HCT116 (cell line): ENCODE data around the gene MRPL9. TPM values are rescaled to one million over a fixed set of nuclear protein-coding genes. Genes with fewer than 3 reads are reported as not detected.

ENCODE experiments used
- ATAC-seq: fragments of 200-7000 bp; cut with Tn5 transposase; 2 replicates; pipeline ENCODE4 v1.9.1; 2020; ENCODE audit warnings: mild to moderate bottlenecking, moderate library complexity
- BruUV-seq: library from RNA; stranded (reverse); fragments of 400-500 nt; replicated peaks from 2 replicates; lab custom pipeline; 2021; lab: Mats Ljungman, UMichigan
- CTCF ChIA-PET: fragments of 300-600 bp; sonication (Branson Sonifier 250); formaldehyde crosslinking; loops from one replicate; lab custom pipeline; 2021; ENCODE audit warnings: antibody characterized with exemption; lab: Charles Lee
- POLR2A ChIA-PET: fragments of 300-600, 350-600 bp; sonication (Branson Sonifier 250); formaldehyde crosslinking; loops from one replicate; lab custom pipeline; 2021; ENCODE audit warnings: antibody characterized with exemption; lab: Charles Lee
- RAD21 ChIA-PET, 2 experiments: fragments of 300-600 bp; sonication (Branson Sonifier 250); formaldehyde crosslinking; loops; one replicate each; lab custom pipeline; 2023; ENCODE audit warnings: low total read pairs in 2 of 2; ENCODE audit not compliant: uncharacterized antibody in 2 of 2, unreplicated experiment in 2 of 2, low non-redundant PET in 1 of 2; lab: Charles Lee
- DNase-seq: peaks from one replicate; pipeline ENCODE4 v3.0.0-alpha.2; 2010; ENCODE audit warnings: low read depth, low spot score
- H2AFZ ChIP-seq: fragments of 200-600 bp; shearing (Covaris generic), sonication (generic); 2 replicates; pipeline ENCODE4 v1.6.1; 2017; ENCODE audit warnings: low read depth, mixed run types, mixed read lengths, antibody characterized with exemption, low read length; ENCODE audit not compliant: poor library complexity, severe bottlenecking
- H3K27ac ChIP-seq: 2 replicates; pipeline ENCODE4 v1.5.1; 2012; ENCODE audit warnings: low read depth, low read length
- H3K27me3 ChIP-seq: fragments of 200-600 bp; sonication (generic); 2 replicates; pipeline ENCODE4 v1.6.1; 2016; ENCODE audit warnings: mixed run types, low read length, mixed read lengths; ENCODE audit not compliant: insufficient read depth
- H3K36me3 ChIP-seq, 2 experiments: fragments of 200-500 bp in 1 of 2; fragments of 200-600 bp in 1 of 2; sonication (Bioruptor generic) in 1 of 2; sonication (generic) in 1 of 2; 2 replicates each; pipeline versions ENCODE4 v1.5.1 to v1.6.1; 2014 to 2016; ENCODE audit warnings: low read length in 2 of 2, inconsistent platforms in 1 of 2, mixed read lengths in 1 of 2, mixed run types in 1 of 2; ENCODE audit not compliant: insufficient read depth in 2 of 2, control insufficient read depth in 1 of 2
- H3K4me1 ChIP-seq, 2 experiments: fragments of 200-600 bp in 1 of 2; sonication (generic) in 1 of 2; 2 replicates each; pipeline versions ENCODE4 v1.5.1 to v1.6.1; 2012 to 2017; ENCODE audit warnings: low read length in 2 of 2, inconsistent platforms in 1 of 2, mild to moderate bottlenecking in 1 of 2, mixed read lengths in 1 of 2, mixed run types in 1 of 2, moderate library complexity in 1 of 2; ENCODE audit not compliant: insufficient read depth in 2 of 2, control insufficient read depth in 1 of 2
- H3K4me2 ChIP-seq: fragments of 200-600 bp; sonication (generic); 2 replicates; pipeline ENCODE4 v1.6.1; 2017; ENCODE audit warnings: mixed run types, low read length, mixed read lengths
- H3K4me3 ChIP-seq, 2 experiments: fragments of 200-600 bp in 1 of 2; sonication (generic) in 1 of 2; replicated peaks in 1 of 2; 2 replicates each; pipeline ENCODE4 v1.5.1; 2011 to 2016; ENCODE audit warnings: low read length in 2 of 2, control low read depth in 1 of 2, low read depth in 1 of 2, mild to moderate bottlenecking in 1 of 2, mixed read lengths in 1 of 2, mixed run types in 1 of 2
- H3K79me2 ChIP-seq: fragments of 200-600 bp; sonication (generic); 2 replicates; pipeline ENCODE4 v1.6.1; 2017; ENCODE audit warnings: mild to moderate bottlenecking, mixed run types, low read length, moderate library complexity, mixed read lengths; ENCODE audit not compliant: insufficient read depth
- H3K9ac ChIP-seq: fragments of 200-600 bp; sonication (generic); 2 replicates; pipeline ENCODE4 v1.6.1; 2016; ENCODE audit warnings: low read length, mixed read lengths
- H3K9me2 ChIP-seq: fragments of 200-600 bp; sonication (generic), shearing (Covaris generic); 2 replicates; pipeline ENCODE4 v1.6.1; 2017; ENCODE audit warnings: mixed run types, mild to moderate bottlenecking, moderate library complexity; ENCODE audit not compliant: insufficient read depth
- H3K9me3 ChIP-seq, 2 experiments: fragments of 200-500 bp in 1 of 2; fragments of 200-600 bp in 1 of 2; sonication (Bioruptor generic) in 1 of 2; sonication (generic) in 1 of 2; 2 replicates each; pipeline ENCODE4 v1.6.1; 2014 to 2017; ENCODE audit warnings: low read length in 2 of 2, mixed read lengths in 2 of 2, inconsistent platforms in 1 of 2, low read depth in 1 of 2, mild to moderate bottlenecking in 1 of 2, mixed run types in 1 of 2, moderate library complexity in 1 of 2; ENCODE audit not compliant: control insufficient read depth in 1 of 2, insufficient read depth in 1 of 2
- H4K20me1 ChIP-seq: fragments of 200-600 bp; sonication (generic), shearing (Covaris generic); 2 replicates; pipeline ENCODE4 v1.6.1; 2017; ENCODE audit warnings: mixed run types, mild to moderate bottlenecking, moderate library complexity; ENCODE audit not compliant: insufficient read depth
- CBX3 ChIP-seq: IDR thresholded peaks from 2 replicates; pipeline ENCODE4 v1.6.1; 2012; ENCODE audit warnings: low read depth
- EGR1 ChIP-seq: IDR thresholded peaks from 2 replicates; pipeline ENCODE4 v1.6.1; 2012; ENCODE audit warnings: low read depth
- FOSL1 ChIP-seq: IDR thresholded peaks from 2 replicates; pipeline ENCODE4 v1.6.1; 2012; ENCODE audit warnings: low read depth
- POLR2A ChIP-seq: IDR thresholded peaks from 2 replicates; pipeline ENCODE4 v1.7.0; 2011; ENCODE audit warnings: borderline replicate concordance; ENCODE audit not compliant: insufficient read depth, insufficient read length; ENCODE audit errors: extremely low read depth
- POLR2AphosphoS5 ChIP-seq: IDR thresholded peaks from 2 replicates; pipeline ENCODE4 v1.6.1; 2011; ENCODE audit warnings: mild to moderate bottlenecking, low read depth, low read length, moderate library complexity
- SIN3A ChIP-seq: IDR thresholded peaks from 2 replicates; pipeline ENCODE4 v1.6.1; 2012; ENCODE audit warnings: low read depth
- SP1 ChIP-seq: IDR thresholded peaks from 2 replicates; pipeline ENCODE4 v1.6.1; 2012; ENCODE audit warnings: low read depth
- SRF ChIP-seq: IDR thresholded peaks from 2 replicates; pipeline ENCODE4 v1.6.1; 2012; ENCODE audit warnings: low read depth
- YY1 ChIP-seq: IDR thresholded peaks from 2 replicates; pipeline ENCODE4 v1.6.1; 2011; ENCODE audit warnings: low read length, low read depth, moderate library complexity, mild to moderate bottlenecking; ENCODE audit not compliant: insufficient replicate concordance; ENCODE audit errors: extremely low read depth
- intact Hi-C: fragments of 100-400 bp; cut with micrococcal nuclease; formaldehyde crosslinking; loops from 2 replicates; pipeline ENCODE4 v1.10.0; 2022
- total RNA-seq: library from RNA; stranded (reverse); gene quantifications from one replicate; pipeline ENCODE4 v1.2.1, GENCODE V29; 2021; ENCODE audit not compliant: unreplicated experiment
- TF ChIP-seq, protein P1 (sequence below): IDR thresholded peaks from 2 replicates; pipeline ENCODE4 v1.6.1; 2012; ENCODE audit warnings: low read depth
- TF ChIP-seq, protein P2 (sequence below): IDR thresholded peaks from 2 replicates; pipeline ENCODE4 v1.6.1; 2012
- TF ChIP-seq, protein P3 (sequence below): IDR thresholded peaks from 2 replicates; pipeline ENCODE4 v1.6.1; 2011; ENCODE audit warnings: mild to moderate bottlenecking, low read length, moderate library complexity; ENCODE audit not compliant: insufficient replicate concordance; ENCODE audit errors: extremely low read depth
- TF ChIP-seq, protein P4 (sequence below): IDR thresholded peaks from 2 replicates; pipeline ENCODE4 v1.6.1; 2012
- TF ChIP-seq, protein P5 (sequence below), 3 experiments: fragments of 200-600 bp in 1 of 3; sonication (generic) in 1 of 3; IDR thresholded peaks in 2 of 3; conservative IDR thresholded peaks in 1 of 3; 2 replicates each; pipeline ENCODE4 v1.5.1; 2012 to 2017; ENCODE audit warnings: low read depth in 2 of 3, low read length in 2 of 3, antibody characterized with exemption in 1 of 3, borderline replicate concordance in 1 of 3, control low read depth in 1 of 3, mild to moderate bottlenecking in 1 of 3, mixed read lengths in 1 of 3, mixed run types in 1 of 3, moderate library complexity in 1 of 3; ENCODE audit not compliant: insufficient read depth in 1 of 3

Gene MRPL9
- total RNA-seq, 1 experiment from 2014 or later = 94.5 TPM

DNA sequence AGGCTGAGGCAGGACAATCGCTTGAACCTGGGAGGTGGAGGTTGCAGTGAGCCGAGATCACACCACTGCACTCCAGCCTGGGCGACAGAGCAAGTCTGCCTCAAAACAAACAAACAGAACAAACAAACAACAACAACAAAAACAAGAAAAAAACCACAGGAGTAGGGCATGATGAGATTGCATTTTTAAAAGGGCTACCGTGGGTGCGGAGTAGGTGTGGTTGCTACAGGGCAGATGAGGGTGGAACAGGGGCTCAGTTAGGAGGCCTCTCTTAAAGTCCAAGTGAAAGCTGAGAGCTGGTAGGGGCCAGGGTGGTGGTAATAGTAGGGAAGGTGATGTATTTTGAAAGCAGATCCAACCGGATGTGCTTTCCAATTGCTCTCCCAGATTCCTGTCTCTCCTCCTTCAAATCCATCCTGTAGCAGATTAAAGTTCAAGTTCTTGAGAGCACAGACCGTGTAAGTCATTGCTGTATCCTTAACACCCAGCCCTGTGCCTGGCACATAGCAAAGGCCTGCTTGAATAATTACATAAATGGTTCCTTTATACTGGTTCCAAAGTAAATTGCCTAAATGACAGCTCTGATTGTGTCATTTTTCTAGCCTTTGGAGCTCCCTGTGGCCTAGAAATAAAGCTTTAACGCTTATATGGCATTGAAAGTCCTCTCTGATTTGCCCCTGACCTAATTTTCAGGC lies 46.1 kb upstream of the MRPL9 start:
- H3K4me2 ChIP-seq = no peak overlapping the region
- DNase-seq = no peak
- ChIA-PET RAD21 (no interaction called here), POLR2A (no interaction called here), CTCF (no interaction called here)
- H2AFZ ChIP-seq = no peak overlapping the region
- no peaks in the 10 kb centered on the region for H3K9me3 ChIP-seq
- no peak for ATAC-seq
- H3K79me2 ChIP-seq = no peaks in the 10 kb centered on the region
- no peak overlapping the region for H3K4me3 ChIP-seq
- intact Hi-C loops = no loop called here
- H3K27ac ChIP-seq = no peak overlapping the region
- TF ChIP-seq POLR2A (no peak), YY1 (no peak), SRF (no peak), EGR1 (no peak), SP1 (no peak), POLR2AphosphoS5 (no peak), FOSL1 (no peak), SIN3A (no peak), CBX3 (no peak)
- TF ChIP-seq, protein P1, sequence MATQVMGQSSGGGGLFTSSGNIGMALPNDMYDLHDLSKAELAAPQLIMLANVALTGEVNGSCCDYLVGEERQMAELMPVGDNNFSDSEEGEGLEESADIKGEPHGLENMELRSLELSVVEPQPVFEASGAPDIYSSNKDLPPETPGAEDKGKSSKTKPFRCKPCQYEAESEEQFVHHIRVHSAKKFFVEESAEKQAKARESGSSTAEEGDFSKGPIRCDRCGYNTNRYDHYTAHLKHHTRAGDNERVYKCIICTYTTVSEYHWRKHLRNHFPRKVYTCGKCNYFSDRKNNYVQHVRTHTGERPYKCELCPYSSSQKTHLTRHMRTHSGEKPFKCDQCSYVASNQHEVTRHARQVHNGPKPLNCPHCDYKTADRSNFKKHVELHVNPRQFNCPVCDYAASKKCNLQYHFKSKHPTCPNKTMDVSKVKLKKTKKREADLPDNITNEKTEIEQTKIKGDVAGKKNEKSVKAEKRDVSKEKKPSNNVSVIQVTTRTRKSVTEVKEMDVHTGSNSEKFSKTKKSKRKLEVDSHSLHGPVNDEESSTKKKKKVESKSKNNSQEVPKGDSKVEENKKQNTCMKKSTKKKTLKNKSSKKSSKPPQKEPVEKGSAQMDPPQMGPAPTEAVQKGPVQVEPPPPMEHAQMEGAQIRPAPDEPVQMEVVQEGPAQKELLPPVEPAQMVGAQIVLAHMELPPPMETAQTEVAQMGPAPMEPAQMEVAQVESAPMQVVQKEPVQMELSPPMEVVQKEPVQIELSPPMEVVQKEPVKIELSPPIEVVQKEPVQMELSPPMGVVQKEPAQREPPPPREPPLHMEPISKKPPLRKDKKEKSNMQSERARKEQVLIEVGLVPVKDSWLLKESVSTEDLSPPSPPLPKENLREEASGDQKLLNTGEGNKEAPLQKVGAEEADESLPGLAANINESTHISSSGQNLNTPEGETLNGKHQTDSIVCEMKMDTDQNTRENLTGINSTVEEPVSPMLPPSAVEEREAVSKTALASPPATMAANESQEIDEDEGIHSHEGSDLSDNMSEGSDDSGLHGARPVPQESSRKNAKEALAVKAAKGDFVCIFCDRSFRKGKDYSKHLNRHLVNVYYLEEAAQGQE = no peak
- TF ChIP-seq, protein P2, sequence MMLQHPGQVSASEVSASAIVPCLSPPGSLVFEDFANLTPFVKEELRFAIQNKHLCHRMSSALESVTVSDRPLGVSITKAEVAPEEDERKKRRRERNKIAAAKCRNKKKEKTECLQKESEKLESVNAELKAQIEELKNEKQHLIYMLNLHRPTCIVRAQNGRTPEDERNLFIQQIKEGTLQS = no peak
- TF ChIP-seq, protein P3, sequence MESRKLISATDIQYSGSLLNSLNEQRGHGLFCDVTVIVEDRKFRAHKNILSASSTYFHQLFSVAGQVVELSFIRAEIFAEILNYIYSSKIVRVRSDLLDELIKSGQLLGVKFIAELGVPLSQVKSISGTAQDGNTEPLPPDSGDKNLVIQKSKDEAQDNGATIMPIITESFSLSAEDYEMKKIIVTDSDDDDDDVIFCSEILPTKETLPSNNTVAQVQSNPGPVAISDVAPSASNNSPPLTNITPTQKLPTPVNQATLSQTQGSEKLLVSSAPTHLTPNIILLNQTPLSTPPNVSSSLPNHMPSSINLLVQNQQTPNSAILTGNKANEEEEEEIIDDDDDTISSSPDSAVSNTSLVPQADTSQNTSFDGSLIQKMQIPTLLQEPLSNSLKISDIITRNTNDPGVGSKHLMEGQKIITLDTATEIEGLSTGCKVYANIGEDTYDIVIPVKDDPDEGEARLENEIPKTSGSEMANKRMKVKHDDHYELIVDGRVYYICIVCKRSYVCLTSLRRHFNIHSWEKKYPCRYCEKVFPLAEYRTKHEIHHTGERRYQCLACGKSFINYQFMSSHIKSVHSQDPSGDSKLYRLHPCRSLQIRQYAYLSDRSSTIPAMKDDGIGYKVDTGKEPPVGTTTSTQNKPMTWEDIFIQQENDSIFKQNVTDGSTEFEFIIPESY = no peak
- TF ChIP-seq, protein P4, sequence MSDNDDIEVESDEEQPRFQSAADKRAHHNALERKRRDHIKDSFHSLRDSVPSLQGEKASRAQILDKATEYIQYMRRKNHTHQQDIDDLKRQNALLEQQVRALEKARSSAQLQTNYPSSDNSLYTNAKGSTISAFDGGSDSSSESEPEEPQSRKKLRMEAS = no peak
- TF ChIP-seq, protein P5, sequence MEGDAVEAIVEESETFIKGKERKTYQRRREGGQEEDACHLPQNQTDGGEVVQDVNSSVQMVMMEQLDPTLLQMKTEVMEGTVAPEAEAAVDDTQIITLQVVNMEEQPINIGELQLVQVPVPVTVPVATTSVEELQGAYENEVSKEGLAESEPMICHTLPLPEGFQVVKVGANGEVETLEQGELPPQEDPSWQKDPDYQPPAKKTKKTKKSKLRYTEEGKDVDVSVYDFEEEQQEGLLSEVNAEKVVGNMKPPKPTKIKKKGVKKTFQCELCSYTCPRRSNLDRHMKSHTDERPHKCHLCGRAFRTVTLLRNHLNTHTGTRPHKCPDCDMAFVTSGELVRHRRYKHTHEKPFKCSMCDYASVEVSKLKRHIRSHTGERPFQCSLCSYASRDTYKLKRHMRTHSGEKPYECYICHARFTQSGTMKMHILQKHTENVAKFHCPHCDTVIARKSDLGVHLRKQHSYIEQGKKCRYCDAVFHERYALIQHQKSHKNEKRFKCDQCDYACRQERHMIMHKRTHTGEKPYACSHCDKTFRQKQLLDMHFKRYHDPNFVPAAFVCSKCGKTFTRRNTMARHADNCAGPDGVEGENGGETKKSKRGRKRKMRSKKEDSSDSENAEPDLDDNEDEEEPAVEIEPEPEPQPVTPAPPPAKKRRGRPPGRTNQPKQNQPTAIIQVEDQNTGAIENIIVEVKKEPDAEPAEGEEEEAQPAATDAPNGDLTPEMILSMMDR (IDR thresholded peaks at IDR 0.05 in 2 of 3, conservative IDR thresholded peaks at IDR 0.05 in 1 of 3; ENCODE audit: borderline replicate concordance in 1 of 3, insufficient read depth in 1 of 3, low read depth in 2 of 3, low read length in 2 of 3) = no peak
- no peaks in the 10 kb centered on the region for H3K36me3 ChIP-seq
- BruUV-seq = no TSS peak
- H3K4me1 ChIP-seq = no peaks in the 10 kb centered on the region
- no peaks in the 10 kb centered on the region for H4K20me1 ChIP-seq
- peaks cover 17% of the 10 kb centered on the region; the same call in 1 of the 2 replicates for H3K27me3 ChIP-seq
- no peaks in the 10 kb centered on the region for H3K9me2 ChIP-seq
- no peak overlapping the region for H3K9ac ChIP-seq
